Measurements from ENCODE around the gene KRTAP12-4.

GRCh38 chr21:44612669-44613229 is 41.7 kb downstream of the KRTAP12-4 start:
- no peak for TF ChIP-seq CTCF (IDR thresholded peaks at IDR 0.05; ENCODE audit: low read depth, low read length)
- TF ChIP-seq EZH2phosphoT487 (IDR thresholded peaks at IDR 0.05; ENCODE audit: low read depth), result no peak

Measured in OCI-LY3 (cell line).